HFFc6 (cell line): ENCODE data around the gene PISD. TPM values are rescaled to one million over a fixed set of nuclear protein-coding genes. Genes with fewer than 3 reads are reported as not detected.

Source experiments
- DNase-seq: peaks from one replicate; pipeline ENCODE4 v3.0.0-alpha.2; 2018
- H3K27ac Mint-ChIP-seq: 2 replicates; pipeline ENCODE4 v1.8.0; 2020; ENCODE audit warnings: mild to moderate bottlenecking, mixed read lengths
- H3K27me3 Mint-ChIP-seq: 2 replicates; pipeline ENCODE4 v1.8.0; 2021; ENCODE audit warnings: mild to moderate bottlenecking, moderate library complexity, mixed read lengths; ENCODE audit not compliant: insufficient read depth
- H3K36me3 Mint-ChIP-seq: 2 replicates; pipeline ENCODE4 v1.8.0; 2021; ENCODE audit warnings: low read depth, mixed read lengths
- H3K4me1 Mint-ChIP-seq: 2 replicates; pipeline ENCODE4 v1.8.0; 2020; ENCODE audit warnings: low read depth, mixed read lengths
- H3K4me3 Mint-ChIP-seq: 2 replicates; pipeline ENCODE4 v1.8.0; 2020; ENCODE audit warnings: mild to moderate bottlenecking, moderate library complexity, mixed read lengths
- H3K9me3 Mint-ChIP-seq: 2 replicates; pipeline ENCODE4 v1.8.0; 2020; ENCODE audit warnings: mild to moderate bottlenecking, mixed read lengths
- total RNA-seq, 6 experiments: library from RNA; stranded (reverse); fragmentation: NEBNext Ultra II Directional; extraction: Animal tissue kit (Norgen Biotek cat#: 25700); gene quantifications; 2 replicates in 1 of 6; 3 replicates in 5 of 6; pipeline ENCODE4 v1.2.3, GENCODE V29; 2021
- TF ChIP-seq, protein P1 (sequence below): fragments of 200-600 bp; sonication (generic); IDR thresholded peaks from 2 replicates; pipeline ENCODE4 v1.5.0; 2021; ENCODE audit warnings: antibody characterized with exemption, mild to moderate bottlenecking

Gene PISD
- total RNA-seq, 6 experiments from 2014 or later: 38.4 to 47.3 (median 43.3) TPM

DNA sequence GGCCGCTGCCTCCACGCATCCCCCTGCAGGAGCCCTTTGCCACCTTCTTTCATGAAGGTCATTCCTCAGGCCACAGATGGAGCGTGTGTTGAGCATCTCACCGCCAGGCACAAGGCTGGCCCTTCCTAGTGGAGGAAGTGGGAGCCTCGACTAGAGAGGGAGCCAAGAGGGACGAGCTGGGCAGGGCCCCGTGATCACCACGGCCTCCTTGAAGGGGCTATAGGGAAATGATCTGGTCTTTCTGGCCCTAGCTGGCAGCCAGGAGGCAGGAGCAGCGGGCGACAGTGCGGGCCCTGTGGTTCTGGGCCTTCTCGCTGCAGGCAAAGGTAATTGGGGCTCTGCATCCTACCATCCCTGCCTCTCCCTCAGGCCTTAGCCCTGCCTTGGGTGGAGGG lies 49.1 kb downstream of the PISD start:
- H3K27ac Mint-ChIP-seq: peak overlapping the region; percentile 16; the same call in 1 of the 2 replicates
- no peaks in the 10 kb centered on the region for H3K4me1 Mint-ChIP-seq
- H3K27me3 Mint-ChIP-seq: peaks cover 1% of the 10 kb centered on the region; the same call in 1 of the 2 replicates
- DNase-seq: no peak
- no peaks in the 10 kb centered on the region for H3K9me3 Mint-ChIP-seq
- TF ChIP-seq, protein P1, sequence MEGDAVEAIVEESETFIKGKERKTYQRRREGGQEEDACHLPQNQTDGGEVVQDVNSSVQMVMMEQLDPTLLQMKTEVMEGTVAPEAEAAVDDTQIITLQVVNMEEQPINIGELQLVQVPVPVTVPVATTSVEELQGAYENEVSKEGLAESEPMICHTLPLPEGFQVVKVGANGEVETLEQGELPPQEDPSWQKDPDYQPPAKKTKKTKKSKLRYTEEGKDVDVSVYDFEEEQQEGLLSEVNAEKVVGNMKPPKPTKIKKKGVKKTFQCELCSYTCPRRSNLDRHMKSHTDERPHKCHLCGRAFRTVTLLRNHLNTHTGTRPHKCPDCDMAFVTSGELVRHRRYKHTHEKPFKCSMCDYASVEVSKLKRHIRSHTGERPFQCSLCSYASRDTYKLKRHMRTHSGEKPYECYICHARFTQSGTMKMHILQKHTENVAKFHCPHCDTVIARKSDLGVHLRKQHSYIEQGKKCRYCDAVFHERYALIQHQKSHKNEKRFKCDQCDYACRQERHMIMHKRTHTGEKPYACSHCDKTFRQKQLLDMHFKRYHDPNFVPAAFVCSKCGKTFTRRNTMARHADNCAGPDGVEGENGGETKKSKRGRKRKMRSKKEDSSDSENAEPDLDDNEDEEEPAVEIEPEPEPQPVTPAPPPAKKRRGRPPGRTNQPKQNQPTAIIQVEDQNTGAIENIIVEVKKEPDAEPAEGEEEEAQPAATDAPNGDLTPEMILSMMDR: no peak
- H3K36me3 Mint-ChIP-seq: peaks cover 5% of the 10 kb centered on the region; the same call in 1 of the 2 replicates
- H3K4me3 Mint-ChIP-seq: no peak overlapping the region

DNA sequence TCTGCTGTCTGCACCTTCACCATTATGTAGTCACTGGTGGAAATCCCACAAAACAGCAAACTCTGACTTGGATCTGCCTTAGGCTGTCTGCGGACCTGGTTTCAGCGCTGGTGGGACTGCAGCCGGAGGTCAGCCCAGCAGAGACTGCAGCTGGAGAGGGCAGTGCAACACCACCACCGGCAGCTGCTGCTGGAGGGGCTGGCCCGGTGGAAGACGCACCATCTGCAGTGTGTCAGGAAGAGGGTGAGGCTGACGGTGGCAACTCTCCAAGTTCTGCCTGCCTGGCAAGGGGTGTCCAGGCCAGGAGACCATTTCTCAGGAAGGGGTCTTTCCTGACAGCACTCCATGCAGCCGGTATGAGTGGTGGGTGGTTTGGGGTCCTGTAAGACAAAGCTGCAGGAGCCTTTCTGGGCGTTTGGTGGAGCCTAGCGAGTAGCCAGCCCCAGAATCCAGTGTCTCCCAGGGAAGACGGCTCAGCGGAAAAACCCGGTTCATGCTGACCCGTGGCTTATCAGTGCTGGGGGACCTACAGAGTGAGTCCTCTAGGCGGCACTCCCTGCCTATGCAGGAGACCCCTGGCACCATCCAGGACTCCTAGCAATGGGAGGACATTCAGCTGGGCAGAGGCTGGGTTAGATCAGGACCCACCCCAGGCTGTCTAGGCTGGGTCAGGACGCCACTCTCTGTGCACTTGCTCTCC lies 50.8 kb downstream of the PISD start:
- H3K4me3 Mint-ChIP-seq: no peak overlapping the region
- no peak for DNase-seq

DNA sequence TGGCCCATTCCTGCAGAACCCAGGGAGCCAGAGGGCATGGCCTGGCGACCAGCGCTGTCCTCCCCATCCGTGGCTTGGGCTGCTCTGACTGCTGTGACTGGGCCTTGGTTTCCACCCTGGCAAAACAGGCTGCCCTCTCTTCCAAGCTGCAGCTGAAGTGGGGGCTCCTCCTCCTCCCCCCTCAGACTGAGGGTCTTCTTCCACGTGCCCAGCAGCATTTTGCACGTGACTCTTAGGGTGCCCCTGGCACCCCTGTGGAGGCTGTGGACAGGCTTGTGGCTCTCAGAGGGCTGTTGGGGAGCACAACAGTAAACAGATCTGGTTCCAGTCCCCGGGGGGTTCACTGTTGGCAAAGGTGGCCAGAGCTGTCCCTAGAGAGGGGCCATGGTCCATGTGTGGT lies 51.4 kb downstream of the PISD start:
- TF ChIP-seq, protein P1: no peak

More for the DNA sequence above, 50.8 kb downstream of the PISD start:
- Mint-ChIP-seq H3K27me3 (peaks cover 1% of the 10 kb centered on the region; the same call in 1 of the 2 replicates), H3K27ac (no peak overlapping the region), H3K4me1 (no peaks in the 10 kb centered on the region), H3K9me3 (no peaks in the 10 kb centered on the region), H3K36me3 (no peaks in the 10 kb centered on the region)
- TF ChIP-seq, protein P1: no peak

DNA sequence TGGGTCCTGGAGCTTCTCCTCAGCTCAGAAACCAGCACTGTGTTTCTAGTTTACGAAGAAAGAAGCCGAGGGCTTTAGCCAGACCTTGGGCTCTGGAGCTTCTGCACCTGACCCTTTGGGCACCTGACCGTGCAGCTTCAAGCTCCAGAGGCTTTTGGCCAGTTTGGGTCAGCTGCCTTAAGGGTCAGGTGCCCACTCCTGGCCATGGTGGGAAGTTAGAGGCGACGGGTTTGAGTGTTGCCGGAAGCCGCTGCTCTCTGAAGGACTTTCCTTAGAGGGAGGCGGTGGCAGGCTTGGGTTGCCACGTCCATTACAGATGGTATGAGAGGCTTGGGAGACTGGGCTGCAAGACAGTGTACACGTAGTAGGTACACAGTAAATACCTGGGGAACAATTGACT lies 52.3 kb downstream of the PISD start:
- no peaks in the 10 kb centered on the region for H3K9me3 Mint-ChIP-seq
- no peaks in the 10 kb centered on the region for H3K4me1 Mint-ChIP-seq
- TF ChIP-seq, protein P1: no peak
- no peaks in the 10 kb centered on the region for H3K36me3 Mint-ChIP-seq
- H3K27ac Mint-ChIP-seq: no peak overlapping the region
- DNase-seq: no peak
- no peak overlapping the region for H3K4me3 Mint-ChIP-seq
- peaks cover 1% of the 10 kb centered on the region for H3K27me3 Mint-ChIP-seq

More for the DNA sequence above, 51.4 kb downstream of the PISD start:
- H3K27ac Mint-ChIP-seq: no peak overlapping the region
- H3K4me3 Mint-ChIP-seq: no peak overlapping the region
- H3K36me3 Mint-ChIP-seq: no peaks in the 10 kb centered on the region
- no peak for DNase-seq
- H3K27me3 Mint-ChIP-seq: peaks cover 1% of the 10 kb centered on the region; the same call in 1 of the 2 replicates
- no peaks in the 10 kb centered on the region for H3K9me3 Mint-ChIP-seq
- no peaks in the 10 kb centered on the region for H3K4me1 Mint-ChIP-seq

DNA sequence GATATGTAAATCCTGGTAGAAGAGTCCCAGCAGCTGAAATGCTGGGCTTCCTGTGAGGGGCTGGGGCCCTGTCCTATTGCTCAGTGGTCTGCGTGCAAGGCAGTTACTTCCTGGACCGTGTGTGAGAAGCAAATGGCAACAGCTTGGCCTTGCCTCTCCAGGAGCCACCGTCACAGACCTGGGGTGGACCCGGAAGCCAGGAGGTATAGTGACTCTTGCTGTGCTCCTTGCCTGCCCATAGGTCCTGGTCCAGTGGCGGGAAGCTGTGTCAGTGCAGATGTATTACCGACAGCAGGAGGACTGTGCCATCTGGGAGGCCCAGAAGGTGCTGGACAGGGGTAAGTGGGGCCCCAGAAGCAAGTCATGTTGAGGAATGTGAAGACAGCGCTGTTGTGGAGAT lies 54.3 kb downstream of the PISD start:
- no peak overlapping the region for H3K27ac Mint-ChIP-seq

More for the DNA sequence above, 54.3 kb downstream of the PISD start:
- Mint-ChIP-seq H3K4me3 (no peak overlapping the region), H3K9me3 (no peaks in the 10 kb centered on the region), H3K36me3 (no peaks in the 10 kb centered on the region), H3K27me3 (peaks cover 1% of the 10 kb centered on the region), H3K4me1 (peaks cover 6% of the 10 kb centered on the region)
- DNase-seq: no peak
- TF ChIP-seq, protein P1: no peak
